IMR-90 (cell line): ENCODE data around the gene ZMIZ1. TPM values are rescaled to one million over a fixed set of nuclear protein-coding genes. Genes with fewer than 3 reads are reported as not detected.

Experiments used
- ATAC-seq: fragments of 200-7000 bp; cut with Tn5 transposase; 2 replicates; pipeline ENCODE4 v1.9.1; 2020; ENCODE audit warnings: low read depth, mild to moderate bottlenecking, moderate library complexity
- BruUV-seq: library from RNA; stranded (reverse); fragments of 400-500 nt; replicated peaks from 2 replicates; lab custom pipeline; 2021; lab: Mats Ljungman, UMichigan
- CTCF ChIA-PET: fragments of 300-600 bp; formaldehyde crosslinking; extraction: SDS; loops from one replicate; lab custom pipeline; 2021; ENCODE audit warnings: antibody characterized with exemption; lab: Yijun Ruan, JAX
- POLR2A ChIA-PET: fragments of 300-600 bp; sonication (Branson Sonifier 250); formaldehyde crosslinking; loops from one replicate; lab custom pipeline; 2022; ENCODE audit warnings: antibody characterized with exemption; ENCODE audit not compliant: unreplicated experiment; lab: Charles Lee
- DNase-seq: peaks from one replicate; pipeline ENCODE4 v3.0.0; 2013
- H2AFZ ChIP-seq: replicated peaks from 2 replicates; pipeline ENCODE3; 2013; ENCODE audit warnings: low read length, mild to moderate bottlenecking; ENCODE audit not compliant: poor library complexity
- H2AK5ac ChIP-seq: 2 replicates; pipeline ENCODE4 v1.6.1; 2013; ENCODE audit warnings: low read depth, low read length, inconsistent platforms
- H2AK9ac ChIP-seq: replicated peaks from 2 replicates; pipeline ENCODE3; 2013; ENCODE audit warnings: mild to moderate bottlenecking, low read depth, low read length, moderate library complexity; ENCODE audit not compliant: poor library complexity
- H2BK120ac ChIP-seq: 2 replicates; pipeline ENCODE4 v1.6.1; 2013; ENCODE audit warnings: low read depth, low read length, inconsistent platforms
- H2BK15ac ChIP-seq: 3 replicates; pipeline ENCODE4 v1.6.1; 2013; ENCODE audit warnings: low read depth, low read length, inconsistent platforms
- H2BK20ac ChIP-seq: 2 replicates; pipeline ENCODE4 v1.6.1; 2013; ENCODE audit warnings: low read depth, mild to moderate bottlenecking, inconsistent platforms, low read length, moderate library complexity
- H2BK5ac ChIP-seq: 2 replicates; pipeline ENCODE4 v1.6.1; 2013; ENCODE audit warnings: mild to moderate bottlenecking, low read depth, low read length, inconsistent platforms; ENCODE audit not compliant: poor library complexity, severe bottlenecking
- H3K14ac ChIP-seq: replicated peaks from 2 replicates; pipeline ENCODE4 v1.6.1; 2013; ENCODE audit warnings: low read depth, low read length, inconsistent platforms
- H3K18ac ChIP-seq: 2 replicates; pipeline ENCODE4 v1.6.1; 2013; ENCODE audit warnings: low read depth, low read length, control low read depth
- H3K23ac ChIP-seq: 2 replicates; pipeline ENCODE4 v1.6.1; 2013; ENCODE audit warnings: low read depth, low read length, inconsistent platforms
- H3K27ac ChIP-seq: 2 replicates; pipeline ENCODE4 v1.5.1; 2013; ENCODE audit warnings: mild to moderate bottlenecking, control low read depth, low read length; ENCODE audit not compliant: insufficient read depth
- H3K27me3 ChIP-seq: 2 replicates; pipeline ENCODE4 v1.6.1; 2013; ENCODE audit warnings: low read length; ENCODE audit not compliant: control insufficient read depth, insufficient read depth
- H3K36me3 ChIP-seq: 2 replicates; pipeline ENCODE4 v1.6.1; 2013; ENCODE audit warnings: low read length, mixed read lengths; ENCODE audit not compliant: control insufficient read depth, insufficient read depth
- H3K4ac ChIP-seq: 2 replicates; pipeline ENCODE4 v1.6.1; 2013; ENCODE audit warnings: low read depth, low read length, inconsistent platforms
- H3K4me1 ChIP-seq: 2 replicates; pipeline ENCODE4 v1.6.1; 2013; ENCODE audit warnings: low read length, mixed read lengths; ENCODE audit not compliant: control insufficient read depth, insufficient read depth
- H3K4me2 ChIP-seq: 2 replicates; pipeline ENCODE4 v1.6.1; 2013; ENCODE audit warnings: low read depth, mild to moderate bottlenecking, control low read depth, low read length, moderate library complexity
- H3K4me3 ChIP-seq: 2 replicates; pipeline ENCODE4 v1.5.1; 2013; ENCODE audit warnings: low read depth, mild to moderate bottlenecking, control low read depth, low read length, moderate library complexity; ENCODE audit not compliant: insufficient read depth
- H3K56ac ChIP-seq: 2 replicates; pipeline ENCODE4 v1.6.1; 2013; ENCODE audit warnings: low read length, inconsistent platforms; ENCODE audit not compliant: insufficient read depth; ENCODE audit errors: extremely low read depth
- H3K79me1 ChIP-seq, 2 experiments: 2 replicates each; pipeline ENCODE4 v1.6.1; 2013; ENCODE audit warnings: low read length in 2 of 2, inconsistent platforms in 1 of 2, low read depth in 1 of 2
- H3K9ac ChIP-seq: 2 replicates; pipeline ENCODE4 v1.6.1; 2013; ENCODE audit warnings: low read depth, low read length, control low read depth
- H3K9me1 ChIP-seq: 2 replicates; pipeline ENCODE4 v1.6.1; 2013; ENCODE audit warnings: low read length, inconsistent platforms; ENCODE audit not compliant: insufficient read depth
- H3K9me3 ChIP-seq: 2 replicates; pipeline ENCODE4 v1.6.1; 2013; ENCODE audit warnings: low read length; ENCODE audit not compliant: control insufficient read depth, insufficient read depth
- H4K20me1 ChIP-seq: 2 replicates; pipeline ENCODE4 v1.6.1; 2013; ENCODE audit warnings: low read length, inconsistent platforms; ENCODE audit not compliant: insufficient read depth
- H4K5ac ChIP-seq: 2 replicates; pipeline ENCODE4 v1.6.1; 2013; ENCODE audit warnings: mild to moderate bottlenecking, low read depth, low read length, control low read depth
- H4K8ac ChIP-seq, 2 experiments: 2 replicates each; pipeline ENCODE4 v1.6.1; 2013; ENCODE audit warnings: low read depth in 2 of 2, low read length in 2 of 2, control low read depth in 1 of 2, inconsistent platforms in 1 of 2
- H4K91ac ChIP-seq: 2 replicates; pipeline ENCODE4 v1.6.1; 2013; ENCODE audit warnings: low read depth, low read length, inconsistent platforms; ENCODE audit not compliant: insufficient read depth
- CEBPB ChIP-seq: IDR thresholded peaks from 2 replicates; pipeline ENCODE4 v1.6.1; 2012; ENCODE audit warnings: low read depth, low read length, improper control_type of control experiment
- CHD1 ChIP-seq: IDR thresholded peaks from 2 replicates; pipeline ENCODE4 v1.6.1; 2012; ENCODE audit warnings: low read depth, low read length, improper control_type of control experiment
- FOS ChIP-seq: fragments of 150-350 bp; IDR thresholded peaks from 2 replicates; pipeline ENCODE4 v1.6.1; 2016; ENCODE audit warnings: low read depth, low read length
- MAFK ChIP-seq: IDR thresholded peaks from 2 replicates; pipeline ENCODE4 v1.6.1; 2012; ENCODE audit warnings: low read depth, low read length, improper control_type of control experiment
- MAZ ChIP-seq: IDR thresholded peaks from 2 replicates; pipeline ENCODE4 v1.6.1; 2012; ENCODE audit warnings: low read depth, mild to moderate bottlenecking, low read length, improper control_type of control experiment, moderate library complexity, borderline replicate concordance
- MXI1 ChIP-seq: IDR thresholded peaks from 2 replicates; pipeline ENCODE4 v1.6.1; 2012; ENCODE audit warnings: low read depth, mild to moderate bottlenecking, low read length, moderate library complexity, borderline replicate concordance
- NFE2L2 ChIP-seq: fragments of 150-350 bp; IDR thresholded peaks from 2 replicates; pipeline ENCODE4 v1.6.1; 2016; ENCODE audit warnings: low read depth, mild to moderate bottlenecking, low read length
- RCOR1 ChIP-seq: IDR thresholded peaks from 2 replicates; pipeline ENCODE4 v1.6.1; 2012; ENCODE audit warnings: mild to moderate bottlenecking, low read length, improper control_type of control experiment; ENCODE audit not compliant: insufficient replicate concordance
- RFX5 ChIP-seq: IDR thresholded peaks from 2 replicates; pipeline ENCODE4 v1.8.0; 2012; ENCODE audit warnings: low read depth, mild to moderate bottlenecking, low read length, moderate library complexity
- WGBS, 2 experiments: methylation state at CpG; one replicate each; pipeline versions ENCODE4 v1.1.5 to v1.1.7; 2013; ENCODE audit warnings: missing lambda C conversion rate in 2 of 2; ENCODE audit not compliant: insufficient read length in 1 of 2; ENCODE audit errors: extremely low coverage in 2 of 2; 5-methylcytosine and 5-hydroxymethylcytosine counted together
- dilution Hi-C: fragments of 300-500 bp; cut with HindIII; formaldehyde crosslinking; loops from one replicate; pipeline ENCODE4 v1.14.3; 2018; ENCODE audit warnings: low sequenced_read_pairs; ENCODE audit not compliant: unreplicated experiment
- in situ Hi-C: fragments of 300-500 bp; cut with MboI; formaldehyde crosslinking; loops from 3 replicates; pipeline ENCODE4 v1.14.3; 2019; ENCODE audit warnings: low sequenced_read_pairs, inconsistent platforms, mixed read lengths
- intact Hi-C: fragments of 100-400 bp; cut with micrococcal nuclease; formaldehyde crosslinking; loops from 2 replicates; pipeline ENCODE4 v1.10.0; 2022
- polyA plus RNA-seq, 3 experiments: library from polyadenylated mRNA; depleted of rRNA; stranded (reverse); fragments of >200 nt; gene quantifications; 2 replicates each; pipeline ENCODE4 v1.2.3, GENCODE V29; 2012; ENCODE audit warnings: low replicate concordance in 1 of 3
- total RNA-seq: library from RNA; depleted of rRNA; stranded (reverse); fragments of >200 nt; gene quantifications from 2 replicates; pipeline ENCODE4 v1.2.3, GENCODE V29; 2012
- TF ChIP-seq, protein P1 (sequence below): fragments of 150-350 bp; IDR thresholded peaks from 2 replicates; pipeline ENCODE4 v1.6.1; 2016; ENCODE audit warnings: low read depth, mild to moderate bottlenecking, low read length, moderate library complexity, borderline replicate concordance
- TF ChIP-seq, protein P2 (sequence below): conservative IDR thresholded peaks from 2 replicates; pipeline ENCODE4 v1.5.1; 2012; ENCODE audit warnings: mild to moderate bottlenecking, low read depth, low read length, improper control_type of control experiment

The ZMIZ1 gene
- total and polyA plus RNA-seq, 2 of the 4 experiments (the other 2 are of a cell fraction), result 6.6 to 48.7 TPM

GRCh38 chr10:79280956-79281355, 212.2 kb downstream of the ZMIZ1 start:
- H3K9me1 ChIP-seq, result peaks cover 35% of the 10 kb centered on the region
- peaks cover 75% of the 10 kb centered on the region for H4K20me1 ChIP-seq
- no peak overlapping the region for H2BK120ac ChIP-seq
- H3K27me3 ChIP-seq, result no peaks in the 10 kb centered on the region
- in situ Hi-C loops, result no loop called here
- WGBS, 2 experiments, result 88% methylated on average over 2 of the region's 6 CpGs; no CpG with 5 or more reads in 1 of the 2 experiments
- dilution Hi-C loops, result no loop called here
- H3K36me3 ChIP-seq, result peaks cover 60% of the 10 kb centered on the region
- DNase-seq (no peak), ATAC-seq (no peak)
- CTCF ChIA-PET, result no interaction called here
- no peak overlapping the region for H3K56ac ChIP-seq
- H2AK5ac ChIP-seq, result no peak overlapping the region
- H3K4me1 ChIP-seq, result peaks cover 15% of the 10 kb centered on the region
- no peak overlapping the region for H3K27ac ChIP-seq
- H2AK9ac ChIP-seq, result no peak overlapping the region
- H3K4ac ChIP-seq, result no peak overlapping the region
- H2BK15ac ChIP-seq, result no peak overlapping the region
- H4K5ac ChIP-seq, result no peak overlapping the region
- no peaks in the 10 kb centered on the region for H3K9me3 ChIP-seq
- H3K4me3 ChIP-seq, result no peak overlapping the region
- H3K23ac ChIP-seq, result no peak overlapping the region
- no peak overlapping the region for H2BK20ac ChIP-seq
- no peak overlapping the region for H3K4me2 ChIP-seq
- no peak for TF ChIP-seq CEBPB
- TF ChIP-seq MXI1, result no peak
- TF ChIP-seq, protein P1, sequence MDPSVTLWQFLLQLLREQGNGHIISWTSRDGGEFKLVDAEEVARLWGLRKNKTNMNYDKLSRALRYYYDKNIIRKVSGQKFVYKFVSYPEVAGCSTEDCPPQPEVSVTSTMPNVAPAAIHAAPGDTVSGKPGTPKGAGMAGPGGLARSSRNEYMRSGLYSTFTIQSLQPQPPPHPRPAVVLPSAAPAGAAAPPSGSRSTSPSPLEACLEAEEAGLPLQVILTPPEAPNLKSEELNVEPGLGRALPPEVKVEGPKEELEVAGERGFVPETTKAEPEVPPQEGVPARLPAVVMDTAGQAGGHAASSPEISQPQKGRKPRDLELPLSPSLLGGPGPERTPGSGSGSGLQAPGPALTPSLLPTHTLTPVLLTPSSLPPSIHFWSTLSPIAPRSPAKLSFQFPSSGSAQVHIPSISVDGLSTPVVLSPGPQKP, result no peak
- no peak for TF ChIP-seq FOS
- no peak for TF ChIP-seq RFX5
- no peak for TF ChIP-seq MAZ
- no peak for TF ChIP-seq RCOR1
- TF ChIP-seq, protein P2, sequence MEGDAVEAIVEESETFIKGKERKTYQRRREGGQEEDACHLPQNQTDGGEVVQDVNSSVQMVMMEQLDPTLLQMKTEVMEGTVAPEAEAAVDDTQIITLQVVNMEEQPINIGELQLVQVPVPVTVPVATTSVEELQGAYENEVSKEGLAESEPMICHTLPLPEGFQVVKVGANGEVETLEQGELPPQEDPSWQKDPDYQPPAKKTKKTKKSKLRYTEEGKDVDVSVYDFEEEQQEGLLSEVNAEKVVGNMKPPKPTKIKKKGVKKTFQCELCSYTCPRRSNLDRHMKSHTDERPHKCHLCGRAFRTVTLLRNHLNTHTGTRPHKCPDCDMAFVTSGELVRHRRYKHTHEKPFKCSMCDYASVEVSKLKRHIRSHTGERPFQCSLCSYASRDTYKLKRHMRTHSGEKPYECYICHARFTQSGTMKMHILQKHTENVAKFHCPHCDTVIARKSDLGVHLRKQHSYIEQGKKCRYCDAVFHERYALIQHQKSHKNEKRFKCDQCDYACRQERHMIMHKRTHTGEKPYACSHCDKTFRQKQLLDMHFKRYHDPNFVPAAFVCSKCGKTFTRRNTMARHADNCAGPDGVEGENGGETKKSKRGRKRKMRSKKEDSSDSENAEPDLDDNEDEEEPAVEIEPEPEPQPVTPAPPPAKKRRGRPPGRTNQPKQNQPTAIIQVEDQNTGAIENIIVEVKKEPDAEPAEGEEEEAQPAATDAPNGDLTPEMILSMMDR, result no peak
- no peak for TF ChIP-seq MAFK
- TF ChIP-seq CHD1, result no peak
- no peak for TF ChIP-seq NFE2L2
- no peak overlapping the region for H2BK5ac ChIP-seq
- H4K8ac ChIP-seq, result no peak overlapping the region
- H3K14ac ChIP-seq, result no peak overlapping the region
- no peak overlapping the region for H3K9ac ChIP-seq
- intact Hi-C loops, result no loop called here
- H3K79me1 ChIP-seq, result peaks cover 51 to 85% of the 10 kb centered on the region in 2 experiments
- BruUV-seq, result no TSS peak
- POLR2A ChIA-PET, result no interaction called here
- no peak overlapping the region for H2AFZ ChIP-seq
- H3K18ac ChIP-seq, result no peak overlapping the region
- H4K91ac ChIP-seq, result no peak overlapping the region
